NCI-H146 treated with DMSO at 0.1 percent for 48 hours (cell line): ENCODE data around the gene MSL2.
"Not testable (repeated sequence)": the region's sequence is repeated elsewhere in the genome, so short reads cannot be mapped to it uniquely, and the experiment has no call there.

ENCODE experiments used
- DNase-seq: peaks from one replicate; lab custom pipeline; 2025; ENCODE audit not compliant: unreplicated experiment; lab: John Stamatoyannopoulos, UW

The MSL2 gene

GRCh38 chr3:136192831-136193230 lies 3.3 kb downstream of the MSL2 start:
- DNase-seq: no peak

DNA sequence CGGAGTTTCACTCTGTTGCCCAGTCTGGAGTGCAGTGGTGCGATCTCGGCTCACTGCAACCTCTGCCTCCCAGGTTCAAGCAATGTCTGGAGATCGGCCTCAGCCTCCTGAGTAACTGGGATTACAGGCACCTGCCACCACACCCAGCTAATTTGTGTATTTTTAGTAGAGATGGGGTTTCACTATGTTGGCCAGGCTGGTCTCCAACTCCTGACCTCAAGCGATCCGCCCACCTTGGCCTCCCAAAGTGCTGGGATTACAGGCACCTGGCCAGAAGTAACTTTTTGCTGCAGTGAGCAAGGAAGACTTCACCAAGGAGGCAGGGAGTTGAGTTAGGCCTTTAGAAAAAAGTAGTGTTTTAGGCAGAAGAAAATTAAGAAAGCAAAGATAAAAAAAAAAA lies 3.9 kb downstream of the MSL2 start:
- not testable (repeated sequence) for DNase-seq

- no peak for DNase-seq
Observed at GRCh38 chr3:136189859-136190617, 6.1 kb downstream of the MSL2 start.

- DNase-seq: no peak
Observed at GRCh38 chr3:136189043-136189442, 7.1 kb downstream of the MSL2 start.

DNA sequence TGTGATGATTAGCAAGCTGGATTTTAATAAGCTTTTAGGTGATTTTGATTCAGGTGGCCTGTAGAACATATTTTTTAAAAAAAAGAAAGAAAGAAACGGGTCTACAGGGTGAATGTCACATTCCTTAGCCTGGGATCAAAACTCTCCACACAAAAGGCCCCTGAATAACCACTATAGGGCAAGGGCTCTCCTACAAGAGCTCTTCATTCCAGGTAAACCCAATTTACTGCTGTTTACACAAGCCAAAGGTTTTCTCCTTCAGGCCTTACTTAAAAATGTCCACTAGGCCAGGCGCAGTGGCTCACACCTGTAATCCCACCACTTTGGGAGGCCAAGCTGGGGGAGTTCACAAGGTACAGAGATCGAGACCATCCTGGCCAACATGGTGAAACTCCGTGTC lies 8.3 kb downstream of the MSL2 start:
- no peak for DNase-seq

GRCh38 chr3:136186846-136187245 lies 9.3 kb downstream of the MSL2 start:
- no peak for DNase-seq

DNA sequence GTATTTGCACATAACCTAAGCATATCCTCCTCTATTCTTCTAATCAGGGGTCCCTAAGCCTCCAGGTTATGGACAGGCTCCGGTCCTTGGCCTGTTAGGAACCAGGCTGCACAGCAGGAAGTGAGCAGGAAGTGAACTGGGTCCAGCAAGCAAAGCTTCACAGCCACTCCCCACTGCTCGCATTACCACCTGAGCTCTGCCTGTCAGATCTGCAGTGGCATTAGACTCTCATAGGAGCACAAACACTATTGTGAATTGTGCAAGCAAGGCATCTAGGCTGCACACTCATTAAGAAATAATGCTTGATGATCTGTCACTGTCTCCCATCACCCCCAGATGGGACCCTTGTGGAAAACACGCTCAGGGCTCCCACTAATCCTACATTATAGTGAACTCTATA lies 9.8 kb downstream of the MSL2 start:
- no peak for DNase-seq

- DNase-seq: no peak
Observed at GRCh38 chr3:136184703-136185102, 11.4 kb downstream of the MSL2 start.

GRCh38 chr3:136181741-136182140 lies 14.4 kb downstream of the MSL2 start:
- DNase-seq: no peak

GRCh38 chr3:136177876-136178275 lies 18.3 kb downstream of the MSL2 start:
- no peak for DNase-seq

DNA sequence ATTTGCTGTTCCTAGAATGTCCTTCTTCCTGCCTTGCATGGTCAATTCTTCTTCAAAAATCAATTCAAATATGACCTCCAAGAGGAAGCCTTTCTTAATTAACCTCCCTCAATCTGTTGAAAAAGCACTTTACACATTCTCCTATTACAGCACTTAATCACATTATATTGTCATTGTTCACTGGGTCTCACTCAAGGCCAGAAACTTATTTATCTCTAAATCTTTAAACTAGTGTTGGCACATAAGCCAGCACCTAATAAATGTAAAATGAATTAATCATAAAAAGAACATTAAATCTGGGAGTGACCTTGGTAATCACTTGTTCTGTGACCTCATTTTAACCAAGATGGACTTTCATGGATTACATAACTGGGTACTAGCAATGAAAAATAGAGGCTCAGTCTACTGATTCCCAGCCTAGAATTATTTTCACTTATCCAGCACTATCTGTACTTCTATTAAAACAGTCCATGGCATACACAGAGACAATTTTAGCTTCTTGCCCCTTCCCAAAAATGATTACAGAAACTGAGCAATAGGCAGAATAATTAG lies 22.1 kb downstream of the MSL2 start:
- no peak for DNase-seq

GRCh38 chr3:136171097-136171542 lies 25.0 kb downstream of the MSL2 start:
- DNase-seq: no peak

- DNase-seq: not testable (repeated sequence)
Observed at GRCh38 chr3:136168236-136168635, 27.9 kb downstream of the MSL2 start.

- peak; percentile 14 for DNase-seq
Observed at GRCh38 chr3:136166507-136166906, 29.6 kb downstream of the MSL2 start.

DNA sequence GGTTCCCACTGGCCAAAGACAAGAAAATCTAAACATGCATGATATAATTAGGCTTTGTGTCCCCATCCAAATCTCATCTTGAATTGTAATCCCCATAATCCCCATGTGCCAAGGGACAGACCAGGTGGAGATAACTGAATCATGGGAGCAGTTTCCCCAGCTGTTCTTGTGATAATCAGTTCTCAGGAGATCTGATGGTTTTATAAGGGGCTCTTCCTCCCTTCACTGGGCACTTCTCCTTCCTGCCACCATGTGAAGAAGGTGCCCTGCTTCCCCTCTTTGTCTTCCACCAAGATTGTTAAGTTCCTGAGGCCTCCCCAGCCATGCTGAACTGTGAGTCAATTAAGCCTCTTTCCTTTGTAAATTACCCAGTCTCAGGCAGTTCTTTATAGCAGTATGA lies 32.5 kb downstream of the MSL2 start:
- not testable (repeated sequence) for DNase-seq

- DNase-seq: no peak
Observed at GRCh38 chr3:136162322-136162721, 33.8 kb downstream of the MSL2 start.

DNA sequence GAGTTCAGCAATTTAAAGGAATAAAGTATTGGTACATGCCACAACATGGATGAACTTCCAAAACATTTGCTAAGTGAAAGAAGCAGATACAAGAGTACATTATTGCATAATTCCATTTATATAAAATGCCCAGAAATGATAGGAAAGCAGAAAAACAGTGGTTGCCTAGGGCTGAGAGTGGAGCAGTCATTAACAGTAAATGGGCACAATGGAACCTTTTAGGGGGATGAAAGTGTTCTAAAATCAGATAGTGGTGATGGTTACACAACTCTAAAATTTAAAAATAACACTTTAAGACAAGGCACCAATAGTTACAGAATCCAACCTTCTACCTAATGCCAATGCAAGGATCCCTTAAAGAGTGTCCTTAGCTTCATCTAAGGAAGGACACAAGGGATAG lies 34.6 kb downstream of the MSL2 start:
- no peak for DNase-seq

GRCh38 chr3:136152963-136153362 lies 43.2 kb downstream of the MSL2 start:
- DNase-seq: no peak

GRCh38 chr3:136152176-136152843 lies 43.8 kb downstream of the MSL2 start:
- DNase-seq: no peak

- no peak for DNase-seq
Observed at GRCh38 chr3:136151219-136151618, 44.9 kb downstream of the MSL2 start.

GRCh38 chr3:136149667-136150066 lies 46.5 kb downstream of the MSL2 start:
- no peak for DNase-seq

DNA sequence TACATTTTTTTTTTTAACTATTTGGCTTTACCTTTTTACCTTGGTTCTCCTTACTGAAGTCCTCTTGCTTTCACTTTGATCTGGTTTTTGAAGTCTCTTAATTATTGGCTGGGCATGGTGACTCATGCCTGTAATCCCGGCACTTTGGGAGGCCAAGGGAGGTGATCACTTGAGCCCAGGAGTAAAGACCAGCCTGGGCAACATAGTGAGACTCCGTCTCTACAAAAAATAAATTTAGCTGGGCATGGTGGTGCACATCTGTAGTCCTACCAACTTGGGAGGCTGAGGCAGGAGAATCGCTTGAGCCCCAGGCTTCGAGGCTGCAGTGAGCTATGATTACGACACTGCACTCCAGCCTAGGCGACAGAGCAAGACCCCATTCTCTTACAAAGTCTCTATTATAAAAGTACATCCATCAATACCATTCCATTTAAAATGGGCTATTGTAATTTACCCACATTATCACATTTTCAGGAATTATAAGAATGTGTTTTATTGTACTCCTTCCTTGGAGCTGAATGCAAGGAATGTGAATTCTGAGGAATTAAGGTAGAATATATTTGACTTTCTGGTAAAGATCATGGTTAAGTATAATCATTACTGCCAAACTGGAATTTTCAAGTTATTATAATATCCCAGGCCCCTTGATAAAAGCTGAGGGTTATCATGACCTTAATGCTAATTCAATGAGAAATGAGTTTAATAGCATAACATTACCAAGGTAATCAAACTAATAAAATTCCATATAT lies 49.0 kb downstream of the MSL2 start:
- no peak for DNase-seq
